ENCODE results near the gene MAP7. TPM values are rescaled to one million over a fixed set of nuclear protein-coding genes. Genes with fewer than 3 reads are reported as not detected.

Gene MAP7
- total and polyA plus RNA-seq, 2 experiments from 2014 or later: 44.7 to 49.2 TPM

GRCh38 chr6:136492409-136492808 is 57.8 kb downstream of the MAP7 start:
- Histone ChIP-seq H3F3A (replicated peaks; ENCODE audit: low read depth) (no peaks in the 10 kb centered on the region), H3K79me2 (replicated peaks; ENCODE audit: insufficient read depth) (peaks cover 85% of the 10 kb centered on the region), H3K4me2 (no peak overlapping the region), H4K20me1 (replicated peaks; ENCODE audit: insufficient read depth) (no peaks in the 10 kb centered on the region), H3K27me3 (ENCODE audit: insufficient read depth) (no peaks in the 10 kb centered on the region), H3K4me3 (no peak overlapping the region), H2AFZ (no peak overlapping the region), H3K9me2 (ENCODE audit: insufficient read depth) (no peaks in the 10 kb centered on the region), H3K4me1 (ENCODE audit: insufficient read depth) (peaks cover 34% of the 10 kb centered on the region), H3K27ac (ENCODE audit: low read depth) (no peak overlapping the region), H3K36me3 (ENCODE audit: insufficient read depth) (no peaks in the 10 kb centered on the region)
- Mint-ChIP-seq H3K27ac (no peak overlapping the region), H3K27me3 (ENCODE audit: insufficient read depth, low read depth, poor library complexity) (peaks cover 7% of the 10 kb centered on the region), H3K4me1 (peaks cover 48% of the 10 kb centered on the region), H3K9me3 (no peaks in the 10 kb centered on the region), H3K4me3 (no peak overlapping the region), H3K36me3 (ENCODE audit: low read depth) (no peaks in the 10 kb centered on the region)
- TF ChIP-seq ZNF331 (CRISPR knock-in tag; IDR thresholded peaks at IDR 0.05; ENCODE audit: low read depth) (no peak), ZNF462 (CRISPR knock-in tag; IDR thresholded peaks at IDR 0.05) (no peak), JUNB (IDR thresholded peaks at IDR 0.05; ENCODE audit: unreplicated experiment) (no peak), NANOG (IDR thresholded peaks at IDR 0.05; ENCODE audit: borderline replicate concordance) (no peak), REST (IDR thresholded peaks at IDR 0.05; ENCODE audit: unreplicated experiment) (no peak), STAT1 (IDR thresholded peaks at IDR 0.05; ENCODE audit: unreplicated experiment) (no peak), POLR2AphosphoS5 (IDR thresholded peaks at IDR 0.05; ENCODE audit: low read depth) (no peak), CREB1 (CRISPR knock-in tag; IDR thresholded peaks at IDR 0.05; ENCODE audit: low read depth) (no peak), ETS1 (IDR thresholded peaks at IDR 0.05) (no peak), EZH2phosphoT487 (IDR thresholded peaks at IDR 0.05; ENCODE audit: unreplicated experiment) (no peak), CTCF (conservative IDR thresholded peaks at IDR 0.05; ENCODE audit: low read depth in 2 of 2) (no peak), ZNF114 (CRISPR knock-in tag; IDR thresholded peaks at IDR 0.05) (no peak), EZH2 (IDR thresholded peaks at IDR 0.05; ENCODE audit: low read depth, unreplicated experiment) (no peak)
- no peak for ATAC-seq
- DNase-seq (ENCODE audit: low spot score): no peak
